GM18873 (cell line): Measurements from ENCODE around the gene MAPKAPK2.

ENCODE experiments used
- ATAC-seq: cut with Tn5 transposase; IDR thresholded peaks from one replicate; pipeline ENCODE4 v1.9.1; 2021; ENCODE audit warnings: mild to moderate bottlenecking, moderate library complexity, moderate number of reproducible peaks; ENCODE audit not compliant: unreplicated experiment, low FRiP score

MAPKAPK2 gene

DNA sequence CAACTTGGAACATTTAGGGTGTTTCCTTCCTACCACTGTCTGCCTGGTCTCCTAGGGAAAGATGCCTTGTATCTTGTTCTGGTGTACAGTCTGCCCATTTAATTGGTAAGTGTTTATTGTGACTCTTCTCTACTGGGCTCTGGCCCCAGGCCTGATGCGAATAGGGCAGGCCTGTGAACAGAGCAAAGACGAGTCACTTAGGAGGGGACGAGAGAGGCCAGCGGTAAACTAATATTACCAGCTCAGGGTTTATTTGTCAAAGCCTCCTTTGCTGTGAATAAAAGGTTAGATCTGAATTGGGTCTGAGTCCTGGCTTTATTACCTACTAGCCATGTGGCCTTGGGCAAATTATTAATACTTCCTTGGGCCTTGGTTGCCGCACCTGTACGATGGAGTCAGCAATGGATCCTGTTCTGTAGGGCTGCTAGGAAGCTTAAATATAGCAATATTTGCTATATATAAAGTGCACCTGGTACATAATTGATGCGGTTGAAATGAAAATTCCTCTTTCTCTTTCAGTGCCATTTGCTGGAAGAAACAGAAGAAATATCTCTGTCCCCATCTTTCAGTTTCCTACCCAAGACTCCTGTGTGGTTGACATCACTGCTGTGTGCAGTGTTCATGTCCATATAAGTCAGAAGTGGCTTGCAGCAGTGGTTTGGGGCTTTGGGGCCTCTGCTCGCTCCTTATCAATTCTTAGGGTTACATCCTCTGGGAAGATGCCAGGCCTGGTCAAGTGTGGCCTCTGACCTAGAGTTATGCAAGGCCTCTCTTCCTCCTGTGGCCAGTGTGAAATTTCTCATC, 32.4 kb downstream of the MAPKAPK2 start:
- peak; percentile 73 for ATAC-seq

DNA sequence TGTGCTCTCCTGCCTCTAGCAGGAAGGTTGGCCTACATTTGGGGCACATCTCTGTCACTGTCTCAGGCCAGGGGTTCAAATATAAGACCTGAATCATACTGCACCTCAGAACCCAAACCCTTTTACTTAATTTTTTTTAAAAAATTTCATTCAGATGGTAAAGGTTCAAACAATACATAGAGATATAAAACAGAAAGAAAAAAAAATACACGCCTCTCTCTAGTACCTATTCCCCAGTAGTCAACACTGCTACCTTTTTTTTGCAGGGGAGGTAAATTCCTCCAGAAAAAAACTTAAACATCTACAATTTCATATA, 32.9 kb downstream of the MAPKAPK2 start:
- ATAC-seq, result no peak

DNA sequence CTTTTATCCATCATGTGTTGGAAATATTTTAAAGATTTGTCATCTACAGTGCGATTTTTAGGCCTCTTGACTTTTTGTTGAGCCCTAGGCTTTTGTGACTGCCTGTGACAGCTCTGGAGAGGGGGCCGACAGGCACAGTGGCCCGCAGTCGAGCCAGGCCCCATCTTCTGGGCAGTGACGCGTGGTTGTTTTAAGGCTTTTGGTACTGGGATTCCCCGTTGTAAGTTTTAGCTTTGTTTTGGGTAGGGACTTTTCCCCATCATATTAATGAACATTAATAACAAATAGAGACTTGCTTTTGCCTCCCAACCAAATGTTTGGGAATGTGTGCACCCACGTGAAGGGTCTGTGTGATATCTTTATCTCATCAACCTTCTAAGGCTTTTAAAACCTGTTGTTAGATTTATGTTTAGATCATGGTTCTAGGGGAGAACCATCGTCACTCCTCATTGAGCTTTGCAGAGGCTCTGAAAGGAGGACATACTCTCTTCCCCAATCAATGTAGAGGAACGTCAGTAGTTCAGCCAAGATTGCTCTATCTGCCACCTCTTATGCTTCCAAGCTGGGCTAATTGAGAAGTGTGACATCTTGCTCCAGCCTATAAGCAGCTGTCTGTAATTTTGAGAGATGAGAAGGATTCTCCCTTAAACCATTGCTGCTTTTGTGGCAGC, 34.6 kb downstream of the MAPKAPK2 start:
- no peak for ATAC-seq

DNA sequence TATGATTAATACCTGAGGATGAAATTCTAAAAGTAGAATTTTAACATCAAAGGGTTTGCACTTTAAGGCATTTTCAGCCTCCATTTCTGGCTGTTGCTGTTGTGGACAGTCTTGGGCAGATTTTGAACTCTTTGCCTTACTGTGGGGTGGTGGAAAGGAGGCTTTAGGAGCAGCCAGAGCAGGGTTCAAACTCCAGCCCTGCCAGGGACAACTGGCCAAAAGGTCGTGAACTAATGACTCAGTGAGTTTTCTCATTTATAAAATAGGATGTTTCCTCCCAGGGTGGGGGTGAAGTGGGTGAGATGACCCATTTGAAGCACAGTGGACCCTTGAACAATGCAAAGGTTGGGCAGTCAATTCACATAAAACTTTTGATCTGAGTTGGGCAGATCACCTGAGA, 36.7 kb downstream of the MAPKAPK2 start:
- no peak for ATAC-seq

DNA sequence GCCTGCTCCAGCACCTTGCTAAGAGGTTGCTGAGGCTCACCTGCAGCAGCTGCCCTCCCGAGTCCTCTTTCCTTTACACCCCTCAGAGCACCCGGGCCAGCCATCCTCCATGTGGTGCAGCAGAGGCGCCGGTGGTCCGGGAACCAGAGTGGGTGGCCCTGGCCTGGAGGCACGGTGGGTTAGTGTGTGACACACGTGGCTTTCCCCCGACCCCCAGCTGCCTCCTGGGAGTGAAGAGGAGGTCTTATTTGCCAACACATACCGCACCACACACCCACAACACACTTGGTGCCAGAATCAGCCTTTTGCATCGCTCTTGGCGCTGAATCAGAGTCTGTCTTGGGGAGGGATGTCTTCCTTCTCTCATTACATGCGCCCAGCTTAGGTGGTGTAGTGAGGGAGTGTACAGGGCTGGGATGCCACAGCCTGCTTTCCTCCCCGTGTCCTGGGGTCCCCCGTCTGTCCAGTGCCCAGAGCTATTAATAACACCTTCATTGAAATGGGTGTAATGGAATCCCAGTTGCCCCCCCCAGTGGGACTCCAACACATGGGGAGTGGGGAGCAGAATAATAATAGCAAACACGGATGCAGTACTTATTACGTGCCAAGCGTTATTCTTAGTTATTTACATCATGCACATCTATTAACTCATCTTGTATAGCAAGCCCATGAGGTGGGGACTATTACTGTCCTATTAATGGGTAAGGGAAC, 38.2 kb downstream of the MAPKAPK2 start:
- ATAC-seq, result no peak

DNA sequence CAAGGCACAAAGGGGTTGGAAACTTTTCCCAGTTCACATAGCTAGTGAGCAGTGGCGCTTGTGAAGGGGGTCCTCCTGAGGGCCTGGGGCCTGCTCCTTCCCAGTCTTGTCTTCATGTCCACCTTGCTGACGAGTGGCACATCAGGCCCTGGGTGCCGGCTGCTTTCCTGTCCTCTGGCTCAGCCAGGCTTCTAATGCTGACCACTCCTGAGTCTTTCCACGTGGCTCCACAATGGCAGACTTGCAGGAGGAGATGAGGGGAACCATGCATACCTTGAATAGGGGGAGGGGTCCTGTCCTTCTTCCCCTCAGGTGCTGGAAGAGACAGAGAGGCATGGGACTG, 38.7 kb downstream of the MAPKAPK2 start:
- ATAC-seq, result no peak

DNA sequence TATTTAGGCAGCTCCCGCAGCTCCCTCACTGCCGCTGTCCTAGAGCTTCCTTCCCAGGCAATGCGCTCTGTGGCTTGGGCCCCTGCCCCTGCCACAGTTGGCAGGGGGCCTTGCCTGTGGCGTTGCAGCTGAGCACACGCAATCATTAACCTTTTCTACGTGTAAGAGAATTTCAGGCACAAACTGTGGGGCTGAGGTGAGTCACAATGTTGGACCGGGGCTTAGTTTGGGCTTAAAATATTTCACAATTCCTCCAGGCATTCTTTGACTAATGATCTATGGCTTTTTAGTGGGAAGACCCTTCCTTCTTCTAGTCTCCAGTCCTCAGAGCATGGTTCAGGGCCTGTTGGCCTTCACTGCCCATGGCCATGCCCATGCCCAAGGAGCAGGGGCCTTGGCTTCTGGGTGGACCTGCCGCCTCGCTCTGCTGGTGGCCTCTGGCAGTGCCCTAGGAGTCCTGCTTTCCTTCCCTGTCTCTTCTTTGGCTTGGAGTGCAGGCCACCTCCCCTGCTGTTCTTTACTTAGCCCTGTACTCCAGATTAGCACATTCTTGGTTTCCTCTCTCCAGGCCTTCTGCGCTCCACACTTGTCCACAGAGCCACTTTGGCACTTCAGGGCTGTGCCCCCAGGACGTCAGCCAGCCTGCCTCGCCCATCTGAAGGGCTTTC, 39.2 kb downstream of the MAPKAPK2 start:
- ATAC-seq, result no peak

DNA sequence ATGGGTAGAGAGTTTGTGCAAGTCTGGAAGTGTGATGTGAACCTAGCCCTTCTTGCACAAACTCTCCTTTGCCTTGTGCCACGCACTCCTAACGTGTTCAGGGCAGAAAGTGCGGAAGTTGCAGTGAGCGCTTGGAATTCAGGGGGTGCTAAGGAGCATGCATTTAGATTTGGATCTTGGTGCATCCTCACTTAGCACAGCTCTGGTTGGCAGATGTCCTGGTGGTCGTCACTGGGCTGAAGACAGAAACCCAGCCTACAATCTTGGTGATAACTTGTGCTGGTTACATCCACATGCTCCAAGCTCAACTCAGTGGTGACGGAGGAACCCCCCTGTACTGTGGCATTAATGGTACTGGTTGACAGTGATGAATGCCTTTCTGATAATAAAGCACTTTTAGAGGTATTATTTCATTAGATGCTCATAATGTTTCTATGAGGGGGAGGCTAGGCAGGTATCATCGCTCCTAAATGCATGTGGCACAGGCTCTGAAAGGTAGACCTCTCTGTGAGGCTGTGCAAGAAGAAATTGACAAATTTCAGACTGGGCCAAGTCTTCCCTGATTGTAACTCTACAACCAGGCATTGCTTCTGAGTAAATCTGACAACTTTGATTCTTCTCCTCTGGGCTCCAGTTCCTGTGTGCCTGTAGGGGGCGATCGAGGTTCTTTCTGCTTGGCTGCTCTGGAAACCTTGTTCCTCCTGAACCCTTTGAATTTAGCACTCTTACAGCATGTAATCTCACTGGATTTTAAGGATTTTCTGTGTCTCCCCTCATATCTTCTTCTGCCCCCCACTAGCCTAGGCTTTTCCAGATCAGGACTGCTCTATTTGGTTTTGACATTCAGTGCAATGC, 40.6 kb downstream of the MAPKAPK2 start:
- ATAC-seq, result no peak

DNA sequence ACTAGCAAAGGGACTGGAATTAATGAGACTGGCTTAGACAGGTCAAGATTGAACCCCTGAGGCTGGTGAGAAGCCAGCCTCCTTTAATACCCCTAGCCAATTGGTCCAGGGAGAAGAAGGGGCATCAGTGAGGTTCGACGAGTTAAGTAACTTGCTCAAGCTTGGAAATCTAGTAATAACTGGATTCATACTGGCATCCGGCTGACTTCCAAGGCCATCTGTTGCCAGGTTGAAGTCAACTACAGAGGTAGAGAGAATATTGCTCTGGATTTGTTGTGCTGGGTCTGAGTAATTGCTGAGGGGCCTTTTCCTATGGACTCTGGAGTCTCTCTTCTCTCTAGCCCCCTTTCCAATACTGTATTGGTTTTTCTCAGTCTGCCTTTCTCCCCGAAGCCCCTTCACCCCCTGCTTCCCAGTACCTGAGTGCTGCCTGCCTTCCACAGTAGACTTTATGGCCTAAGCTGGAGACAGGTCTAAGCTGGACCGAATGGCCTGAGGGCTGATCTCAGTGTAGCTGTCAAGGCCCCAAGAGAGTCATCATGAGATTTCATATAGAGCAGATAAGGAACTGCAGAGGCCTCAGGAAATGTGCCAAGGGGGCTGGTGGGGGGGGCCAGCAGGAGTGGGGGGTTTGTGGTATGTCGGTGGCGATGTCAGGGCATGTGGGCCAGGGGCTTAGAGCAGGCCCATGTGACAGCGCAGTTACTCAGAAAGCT, 43.4 kb downstream of the MAPKAPK2 start:
- ATAC-seq, result no peak

DNA sequence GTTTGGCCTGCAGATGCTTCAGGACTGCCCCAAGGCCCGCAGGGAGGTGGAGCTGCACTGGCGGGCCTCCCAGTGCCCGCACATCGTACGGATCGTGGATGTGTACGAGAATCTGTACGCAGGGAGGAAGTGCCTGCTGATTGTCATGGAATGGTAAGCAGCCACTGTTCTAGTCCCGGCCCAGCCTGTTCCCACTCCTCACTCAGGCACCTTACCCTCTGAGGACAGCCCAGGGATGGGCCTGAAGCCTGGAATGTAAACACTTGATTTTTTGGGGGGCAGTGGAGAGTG, 43.9 kb downstream of the MAPKAPK2 start:
- no peak for ATAC-seq

DNA sequence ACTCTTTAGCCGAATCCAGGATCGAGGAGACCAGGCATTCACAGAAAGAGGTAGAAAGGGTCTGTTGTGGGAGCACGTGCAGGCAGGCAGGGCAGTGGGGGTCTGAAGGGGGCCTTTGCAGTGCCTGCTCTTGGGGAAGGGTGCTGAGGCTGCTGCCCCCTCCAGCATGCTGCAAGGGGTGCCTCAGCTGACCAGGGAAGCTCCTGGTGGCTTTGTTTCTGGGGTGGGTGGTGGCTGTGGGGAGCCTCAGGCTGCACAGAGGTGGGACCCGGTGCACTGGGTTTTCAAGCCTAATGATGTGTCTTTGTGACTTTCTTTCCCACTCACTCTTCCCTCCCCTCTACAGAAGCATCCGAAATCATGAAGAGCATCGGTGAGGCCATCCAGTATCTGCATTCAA, 44.3 kb downstream of the MAPKAPK2 start:
- no peak for ATAC-seq

DNA sequence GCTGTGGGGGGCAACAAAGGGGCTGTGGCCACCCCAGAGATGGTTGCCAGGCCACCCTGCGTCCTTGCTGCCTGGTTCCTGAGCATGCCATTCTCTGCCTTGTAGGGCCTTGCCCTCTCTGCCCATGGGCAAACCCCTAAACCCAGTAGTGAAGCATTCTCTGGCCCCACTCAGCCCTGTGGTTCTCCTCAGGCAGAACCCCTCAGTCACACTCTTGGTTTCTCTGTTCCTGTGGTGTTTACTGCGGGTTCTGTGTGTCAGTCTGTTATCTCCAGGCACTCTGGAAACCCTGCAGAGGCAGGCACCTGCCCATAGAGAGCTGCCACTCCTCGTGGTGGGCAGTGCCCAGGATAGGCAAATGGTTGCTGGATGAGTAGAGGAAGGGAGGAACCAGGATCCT, 44.8 kb downstream of the MAPKAPK2 start:
- no peak for ATAC-seq

DNA sequence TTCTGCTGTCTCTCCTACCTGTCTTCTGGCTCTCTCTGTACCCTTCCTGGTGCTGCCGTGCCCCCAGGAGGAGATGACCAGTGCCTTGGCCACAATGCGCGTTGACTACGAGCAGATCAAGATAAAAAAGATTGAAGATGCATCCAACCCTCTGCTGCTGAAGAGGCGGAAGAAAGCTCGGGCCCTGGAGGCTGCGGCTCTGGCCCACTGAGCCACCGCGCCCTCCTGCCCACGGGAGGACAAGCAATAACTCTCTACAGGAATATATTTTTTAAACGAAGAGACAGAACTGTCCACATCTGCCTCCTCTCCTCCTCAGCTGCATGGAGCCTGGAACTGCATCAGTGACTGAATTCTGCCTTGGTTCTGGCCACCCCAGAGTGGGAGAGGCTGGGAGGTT, 47.8 kb downstream of the MAPKAPK2 start:
- ATAC-seq, result no peak

DNA sequence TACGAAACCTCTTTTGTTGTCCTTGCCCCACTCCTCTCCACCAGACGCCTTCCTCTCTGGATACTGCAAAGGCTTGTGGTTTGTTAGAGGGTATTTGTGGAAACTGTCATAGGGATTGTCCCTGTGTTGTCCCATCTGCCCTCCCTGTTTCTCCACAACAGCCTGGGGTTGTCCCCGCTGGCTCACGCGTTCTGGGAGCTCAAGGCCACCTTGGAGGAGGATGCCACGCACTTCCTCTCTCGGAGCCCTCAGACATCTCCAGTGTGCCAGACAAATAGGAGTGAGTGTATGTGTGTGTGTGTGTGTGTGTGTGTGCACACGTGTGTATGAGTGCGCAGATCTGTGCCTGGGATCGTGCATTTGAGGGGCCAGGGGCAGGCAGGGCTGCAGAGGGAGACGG, 48.3 kb downstream of the MAPKAPK2 start:
- no peak for ATAC-seq

DNA sequence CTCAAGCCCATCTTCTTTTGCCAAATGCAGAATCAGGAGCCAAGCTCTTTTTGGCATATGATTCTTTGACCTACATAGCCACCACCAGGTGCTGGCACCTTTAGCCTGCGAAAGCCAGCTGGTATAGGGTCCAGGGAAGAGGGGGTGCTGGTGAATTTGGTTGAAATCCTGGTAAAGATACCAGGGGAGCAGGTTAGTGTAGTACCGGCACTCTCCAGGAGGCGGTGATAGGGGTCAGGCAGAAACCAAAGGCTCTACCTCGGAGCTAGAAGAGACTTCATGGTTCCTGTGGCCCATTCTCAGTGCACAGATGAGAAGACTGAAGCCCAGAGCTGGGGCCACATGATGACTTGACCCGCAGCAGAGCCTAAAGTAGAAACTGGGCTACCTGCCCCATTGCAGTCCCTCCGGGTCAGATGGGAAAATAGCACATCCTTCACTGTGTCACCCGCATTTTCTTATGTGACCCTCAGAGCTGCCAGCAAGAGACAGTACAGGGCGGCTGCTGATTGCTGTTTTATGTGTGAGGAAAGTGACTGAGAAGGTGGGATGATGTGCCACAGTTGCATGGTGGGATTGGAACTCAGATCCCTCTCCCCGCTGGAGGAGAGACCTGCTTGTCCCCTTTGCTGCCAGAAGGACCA, 49.9 kb downstream of the MAPKAPK2 start:
- no peak for ATAC-seq

DNA sequence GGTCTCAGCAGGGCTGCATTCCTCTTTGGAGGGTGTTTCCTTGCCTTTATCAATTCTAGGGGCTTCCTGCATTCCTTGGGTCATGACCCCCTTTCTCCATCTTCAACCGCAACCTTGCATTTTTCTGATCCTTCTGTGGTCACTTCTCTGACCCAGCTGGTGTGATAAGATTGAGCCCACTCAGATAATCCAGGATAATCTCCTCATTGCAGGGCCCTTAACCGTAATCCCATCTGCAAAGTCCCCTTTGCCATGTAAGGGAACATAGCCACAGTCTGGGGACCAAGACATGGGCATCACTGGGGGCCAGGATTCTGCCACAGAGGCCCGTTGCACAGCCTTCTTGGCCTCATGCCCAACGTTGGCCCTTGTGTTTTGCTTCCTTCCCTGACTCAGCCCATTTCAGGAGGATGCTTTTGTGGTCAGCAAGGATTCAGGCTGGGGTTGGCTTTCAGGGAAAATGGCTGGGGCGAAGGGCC, 50.9 kb downstream of the MAPKAPK2 start:
- ATAC-seq, result no peak

DNA sequence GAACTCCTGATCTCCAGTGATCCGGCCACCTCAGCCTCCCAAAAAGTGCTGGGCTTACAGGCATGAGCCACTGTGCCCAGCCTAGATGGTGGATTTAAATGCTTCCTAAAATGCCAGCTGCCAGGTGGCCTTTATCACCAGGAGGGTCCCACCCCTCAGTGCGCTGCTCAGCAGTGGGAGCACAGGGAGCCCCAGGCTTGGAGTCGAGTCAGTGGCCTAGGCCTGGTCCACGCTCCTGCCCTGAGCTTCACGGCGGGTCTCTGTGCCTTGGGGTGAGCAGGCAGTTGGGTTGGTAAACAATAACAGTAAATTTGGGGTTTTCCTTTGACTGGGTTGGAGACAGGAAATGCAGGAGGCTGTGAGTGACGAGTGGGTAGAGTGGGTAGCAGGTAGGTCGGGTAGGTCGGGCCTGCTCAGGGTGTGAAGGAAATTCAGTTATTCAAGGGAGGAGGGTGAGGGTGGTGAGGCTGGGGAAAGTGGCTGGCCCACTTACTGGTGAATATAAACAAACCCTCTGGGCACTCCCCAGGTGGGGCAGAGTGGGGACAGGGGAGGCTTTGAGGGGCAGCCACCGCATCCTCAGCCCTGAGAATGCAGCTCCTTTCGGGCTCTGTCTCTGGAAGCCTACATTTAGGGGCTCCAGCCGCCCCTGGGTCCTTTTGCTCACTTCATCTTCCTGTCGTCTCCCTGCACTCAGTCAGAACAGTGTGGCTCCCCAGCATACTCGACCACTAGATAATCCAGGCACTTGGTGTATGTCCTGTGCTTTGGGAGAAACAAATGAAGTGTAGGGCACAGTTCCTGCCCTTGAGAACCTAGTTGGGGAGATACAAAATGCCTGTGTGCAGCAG, 52.4 kb downstream of the MAPKAPK2 start:
- no peak for ATAC-seq

DNA sequence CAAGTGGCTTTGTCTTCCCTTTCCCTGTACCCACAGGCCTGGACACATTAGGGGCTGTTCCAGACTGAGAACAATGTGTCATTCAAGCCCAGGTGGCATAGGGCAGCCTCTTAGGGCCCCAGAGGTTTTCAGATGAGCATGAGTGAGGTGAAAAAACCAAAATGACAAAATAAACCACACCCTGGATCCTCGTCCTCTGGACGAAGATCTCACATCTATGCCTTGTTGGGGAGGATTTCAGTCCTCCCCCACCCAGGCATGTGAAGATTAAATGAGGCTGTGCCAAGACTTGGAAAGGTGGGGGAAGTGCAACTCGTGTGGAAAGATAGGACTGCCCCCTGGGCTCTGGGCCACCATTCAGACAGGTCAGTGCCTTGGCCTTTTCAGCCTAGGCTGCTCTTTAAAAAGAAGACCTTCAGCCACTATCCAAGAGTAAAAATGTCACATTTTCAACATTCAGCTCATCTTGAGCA, 53.1 kb downstream of the MAPKAPK2 start:
- no peak for ATAC-seq
